IMR-90 (cell line): ENCODE data around the gene TMEM263. TPM values are rescaled to one million over a fixed set of nuclear protein-coding genes. Genes with fewer than 3 reads are reported as not detected.

Experiments
- ATAC-seq: fragments of 200-7000 bp; cut with Tn5 transposase; 2 replicates; pipeline ENCODE4 v1.9.1; 2020; ENCODE audit warnings: low read depth, mild to moderate bottlenecking, moderate library complexity
- BruUV-seq: library from RNA; stranded (reverse); fragments of 400-500 nt; replicated peaks from 2 replicates; lab custom pipeline; 2021; lab: Mats Ljungman, UMichigan
- CTCF ChIA-PET: fragments of 300-600 bp; formaldehyde crosslinking; extraction: SDS; loops from one replicate; lab custom pipeline; 2021; ENCODE audit warnings: antibody characterized with exemption; lab: Yijun Ruan, JAX
- POLR2A ChIA-PET: fragments of 300-600 bp; sonication (Branson Sonifier 250); formaldehyde crosslinking; loops from one replicate; lab custom pipeline; 2022; ENCODE audit warnings: antibody characterized with exemption; ENCODE audit not compliant: unreplicated experiment; lab: Charles Lee
- DNase-seq: peaks from one replicate; pipeline ENCODE4 v3.0.0; 2013
- H2AFZ ChIP-seq: replicated peaks from 2 replicates; pipeline ENCODE3; 2013; ENCODE audit warnings: low read length, mild to moderate bottlenecking; ENCODE audit not compliant: poor library complexity
- H2AK5ac ChIP-seq: 2 replicates; pipeline ENCODE4 v1.6.1; 2013; ENCODE audit warnings: low read depth, low read length, inconsistent platforms
- H2AK9ac ChIP-seq: replicated peaks from 2 replicates; pipeline ENCODE3; 2013; ENCODE audit warnings: mild to moderate bottlenecking, low read depth, low read length, moderate library complexity; ENCODE audit not compliant: poor library complexity
- H2BK120ac ChIP-seq: 2 replicates; pipeline ENCODE4 v1.6.1; 2013; ENCODE audit warnings: low read depth, low read length, inconsistent platforms
- H2BK15ac ChIP-seq: 3 replicates; pipeline ENCODE4 v1.6.1; 2013; ENCODE audit warnings: low read depth, low read length, inconsistent platforms
- H2BK20ac ChIP-seq: 2 replicates; pipeline ENCODE4 v1.6.1; 2013; ENCODE audit warnings: low read depth, mild to moderate bottlenecking, inconsistent platforms, low read length, moderate library complexity
- H2BK5ac ChIP-seq: 2 replicates; pipeline ENCODE4 v1.6.1; 2013; ENCODE audit warnings: mild to moderate bottlenecking, low read depth, low read length, inconsistent platforms; ENCODE audit not compliant: poor library complexity, severe bottlenecking
- H3K14ac ChIP-seq: replicated peaks from 2 replicates; pipeline ENCODE4 v1.6.1; 2013; ENCODE audit warnings: low read depth, low read length, inconsistent platforms
- H3K18ac ChIP-seq: 2 replicates; pipeline ENCODE4 v1.6.1; 2013; ENCODE audit warnings: low read depth, low read length, control low read depth
- H3K23ac ChIP-seq: 2 replicates; pipeline ENCODE4 v1.6.1; 2013; ENCODE audit warnings: low read depth, low read length, inconsistent platforms
- H3K27ac ChIP-seq: 2 replicates; pipeline ENCODE4 v1.5.1; 2013; ENCODE audit warnings: mild to moderate bottlenecking, control low read depth, low read length; ENCODE audit not compliant: insufficient read depth
- H3K27me3 ChIP-seq: 2 replicates; pipeline ENCODE4 v1.6.1; 2013; ENCODE audit warnings: low read length; ENCODE audit not compliant: control insufficient read depth, insufficient read depth
- H3K36me3 ChIP-seq: 2 replicates; pipeline ENCODE4 v1.6.1; 2013; ENCODE audit warnings: low read length, mixed read lengths; ENCODE audit not compliant: control insufficient read depth, insufficient read depth
- H3K4ac ChIP-seq: 2 replicates; pipeline ENCODE4 v1.6.1; 2013; ENCODE audit warnings: low read depth, low read length, inconsistent platforms
- H3K4me1 ChIP-seq: 2 replicates; pipeline ENCODE4 v1.6.1; 2013; ENCODE audit warnings: low read length, mixed read lengths; ENCODE audit not compliant: control insufficient read depth, insufficient read depth
- H3K4me2 ChIP-seq: 2 replicates; pipeline ENCODE4 v1.6.1; 2013; ENCODE audit warnings: low read depth, mild to moderate bottlenecking, control low read depth, low read length, moderate library complexity
- H3K4me3 ChIP-seq: 2 replicates; pipeline ENCODE4 v1.5.1; 2013; ENCODE audit warnings: low read depth, mild to moderate bottlenecking, control low read depth, low read length, moderate library complexity; ENCODE audit not compliant: insufficient read depth
- H3K56ac ChIP-seq: 2 replicates; pipeline ENCODE4 v1.6.1; 2013; ENCODE audit warnings: low read length, inconsistent platforms; ENCODE audit not compliant: insufficient read depth; ENCODE audit errors: extremely low read depth
- H3K79me1 ChIP-seq, 2 experiments: 2 replicates each; pipeline ENCODE4 v1.6.1; 2013; ENCODE audit warnings: low read length in 2 of 2, inconsistent platforms in 1 of 2, low read depth in 1 of 2
- H3K9ac ChIP-seq: 2 replicates; pipeline ENCODE4 v1.6.1; 2013; ENCODE audit warnings: low read depth, low read length, control low read depth
- H3K9me1 ChIP-seq: 2 replicates; pipeline ENCODE4 v1.6.1; 2013; ENCODE audit warnings: low read length, inconsistent platforms; ENCODE audit not compliant: insufficient read depth
- H3K9me3 ChIP-seq: 2 replicates; pipeline ENCODE4 v1.6.1; 2013; ENCODE audit warnings: low read length; ENCODE audit not compliant: control insufficient read depth, insufficient read depth
- H4K20me1 ChIP-seq: 2 replicates; pipeline ENCODE4 v1.6.1; 2013; ENCODE audit warnings: low read length, inconsistent platforms; ENCODE audit not compliant: insufficient read depth
- H4K5ac ChIP-seq: 2 replicates; pipeline ENCODE4 v1.6.1; 2013; ENCODE audit warnings: mild to moderate bottlenecking, low read depth, low read length, control low read depth
- H4K8ac ChIP-seq, 2 experiments: 2 replicates each; pipeline ENCODE4 v1.6.1; 2013; ENCODE audit warnings: low read depth in 2 of 2, low read length in 2 of 2, control low read depth in 1 of 2, inconsistent platforms in 1 of 2
- H4K91ac ChIP-seq: 2 replicates; pipeline ENCODE4 v1.6.1; 2013; ENCODE audit warnings: low read depth, low read length, inconsistent platforms; ENCODE audit not compliant: insufficient read depth
- BHLHE40 ChIP-seq: fragments of 150-350 bp; IDR thresholded peaks from 2 replicates; pipeline ENCODE4 v1.6.1; 2016; ENCODE audit warnings: mild to moderate bottlenecking, low read depth, low read length
- CEBPB ChIP-seq: IDR thresholded peaks from 2 replicates; pipeline ENCODE4 v1.6.1; 2012; ENCODE audit warnings: low read depth, low read length, improper control_type of control experiment
- CHD1 ChIP-seq: IDR thresholded peaks from 2 replicates; pipeline ENCODE4 v1.6.1; 2012; ENCODE audit warnings: low read depth, low read length, improper control_type of control experiment
- FOS ChIP-seq: fragments of 150-350 bp; IDR thresholded peaks from 2 replicates; pipeline ENCODE4 v1.6.1; 2016; ENCODE audit warnings: low read depth, low read length
- MAFK ChIP-seq: IDR thresholded peaks from 2 replicates; pipeline ENCODE4 v1.6.1; 2012; ENCODE audit warnings: low read depth, low read length, improper control_type of control experiment
- MAZ ChIP-seq: IDR thresholded peaks from 2 replicates; pipeline ENCODE4 v1.6.1; 2012; ENCODE audit warnings: low read depth, mild to moderate bottlenecking, low read length, improper control_type of control experiment, moderate library complexity, borderline replicate concordance
- MXI1 ChIP-seq: IDR thresholded peaks from 2 replicates; pipeline ENCODE4 v1.6.1; 2012; ENCODE audit warnings: low read depth, mild to moderate bottlenecking, low read length, moderate library complexity, borderline replicate concordance
- NFE2L2 ChIP-seq: fragments of 150-350 bp; IDR thresholded peaks from 2 replicates; pipeline ENCODE4 v1.6.1; 2016; ENCODE audit warnings: low read depth, mild to moderate bottlenecking, low read length
- POLR2A ChIP-seq: IDR thresholded peaks from 2 replicates; pipeline ENCODE4 v1.6.1; 2012; ENCODE audit warnings: mild to moderate bottlenecking, low read depth, low read length
- RAD21 ChIP-seq: IDR thresholded peaks from 2 replicates; pipeline ENCODE4 v1.6.1; 2012; ENCODE audit warnings: low read length, improper control_type of control experiment
- RCOR1 ChIP-seq: IDR thresholded peaks from 2 replicates; pipeline ENCODE4 v1.6.1; 2012; ENCODE audit warnings: mild to moderate bottlenecking, low read length, improper control_type of control experiment; ENCODE audit not compliant: insufficient replicate concordance
- RFX5 ChIP-seq: IDR thresholded peaks from 2 replicates; pipeline ENCODE4 v1.8.0; 2012; ENCODE audit warnings: low read depth, mild to moderate bottlenecking, low read length, moderate library complexity
- SMC3 ChIP-seq: fragments of 150-350 bp; IDR thresholded peaks from 2 replicates; pipeline ENCODE4 v1.6.1; 2016; ENCODE audit warnings: low read depth, mild to moderate bottlenecking, antibody characterized with exemption, low read length, moderate library complexity
- WGBS, 2 experiments: methylation state at CpG; one replicate each; pipeline versions ENCODE4 v1.1.5 to v1.1.7; 2013; ENCODE audit warnings: missing lambda C conversion rate in 2 of 2; ENCODE audit not compliant: insufficient read length in 1 of 2; ENCODE audit errors: extremely low coverage in 2 of 2; 5-methylcytosine and 5-hydroxymethylcytosine counted together
- dilution Hi-C: fragments of 300-500 bp; cut with HindIII; formaldehyde crosslinking; loops from one replicate; pipeline ENCODE4 v1.14.3; 2018; ENCODE audit warnings: low sequenced_read_pairs; ENCODE audit not compliant: unreplicated experiment
- in situ Hi-C: fragments of 300-500 bp; cut with MboI; formaldehyde crosslinking; loops from 3 replicates; pipeline ENCODE4 v1.14.3; 2019; ENCODE audit warnings: low sequenced_read_pairs, inconsistent platforms, mixed read lengths
- intact Hi-C: fragments of 100-400 bp; cut with micrococcal nuclease; formaldehyde crosslinking; loops from 2 replicates; pipeline ENCODE4 v1.10.0; 2022
- polyA plus RNA-seq, 3 experiments: library from polyadenylated mRNA; depleted of rRNA; stranded (reverse); fragments of >200 nt; gene quantifications; 2 replicates each; pipeline ENCODE4 v1.2.3, GENCODE V29; 2012; ENCODE audit warnings: low replicate concordance in 1 of 3
- total RNA-seq: library from RNA; depleted of rRNA; stranded (reverse); fragments of >200 nt; gene quantifications from 2 replicates; pipeline ENCODE4 v1.2.3, GENCODE V29; 2012
- TF ChIP-seq, protein P1 (sequence below): fragments of 150-350 bp; IDR thresholded peaks from 2 replicates; pipeline ENCODE4 v1.6.1; 2016; ENCODE audit warnings: low read depth, mild to moderate bottlenecking, low read length, moderate library complexity, borderline replicate concordance
- TF ChIP-seq, protein P2 (sequence below): conservative IDR thresholded peaks from 2 replicates; pipeline ENCODE4 v1.5.1; 2012; ENCODE audit warnings: mild to moderate bottlenecking, low read depth, low read length, improper control_type of control experiment
- TF ChIP-seq, protein P3 (sequence below): fragments of 150-350 bp; IDR thresholded peaks from 2 replicates; pipeline ENCODE4 v1.6.1; 2017; ENCODE audit warnings: mild to moderate bottlenecking, antibody characterized with exemption, low read length, low read depth

The TMEM263 gene
- total and polyA plus RNA-seq, 2 of the 4 experiments (the other 2 are of a cell fraction), result 47.9 to 99.7 TPM

GRCh38 chr12:107014055-107014454 is 58.3 kb downstream of the TMEM263 start:
- CTCF ChIA-PET, result no interaction called here
- WGBS, 2 experiments, result no CpG with 5 or more reads among the region's 3 CpGs
- in situ Hi-C loops, result no loop called here
- H3K27ac ChIP-seq, result no peak overlapping the region
- no peaks in the 10 kb centered on the region for H4K20me1 ChIP-seq
- no peak overlapping the region for H3K4me2 ChIP-seq
- H3K9ac ChIP-seq, result no peak overlapping the region
- H2BK5ac ChIP-seq, result no peak overlapping the region
- H2AK5ac ChIP-seq, result no peak overlapping the region
- H4K5ac ChIP-seq, result no peak overlapping the region
- H2BK15ac ChIP-seq, result no peak overlapping the region
- H3K14ac ChIP-seq, result no peak overlapping the region
- dilution Hi-C loops, result no loop called here
- H3K4me1 ChIP-seq, result no peaks in the 10 kb centered on the region
- no peak overlapping the region for H2BK20ac ChIP-seq
- POLR2A ChIA-PET, result no interaction called here
- H3K79me1 ChIP-seq, result peaks cover 0 to 2% of the 10 kb centered on the region in 2 experiments; a peak in 3 of 4 replicates
- H3K23ac ChIP-seq, result no peak overlapping the region
- H3K27me3 ChIP-seq, result no peaks in the 10 kb centered on the region
- no peaks in the 10 kb centered on the region for H3K9me1 ChIP-seq
- no peak overlapping the region for H4K8ac ChIP-seq
- H3K36me3 ChIP-seq, result peaks cover 1% of the 10 kb centered on the region; the same call in 1 of the 2 replicates
- no peak overlapping the region for H4K91ac ChIP-seq
- no peak for TF ChIP-seq CEBPB
- no peak for TF ChIP-seq CHD1
- TF ChIP-seq BHLHE40, result no peak
- no peak for TF ChIP-seq FOS
- no peak for TF ChIP-seq RFX5
- TF ChIP-seq NFE2L2, result no peak
- no peak for TF ChIP-seq MXI1
- TF ChIP-seq MAFK, result no peak
- TF ChIP-seq POLR2A, result no peak
- TF ChIP-seq RCOR1, result no peak
- TF ChIP-seq, protein P1, sequence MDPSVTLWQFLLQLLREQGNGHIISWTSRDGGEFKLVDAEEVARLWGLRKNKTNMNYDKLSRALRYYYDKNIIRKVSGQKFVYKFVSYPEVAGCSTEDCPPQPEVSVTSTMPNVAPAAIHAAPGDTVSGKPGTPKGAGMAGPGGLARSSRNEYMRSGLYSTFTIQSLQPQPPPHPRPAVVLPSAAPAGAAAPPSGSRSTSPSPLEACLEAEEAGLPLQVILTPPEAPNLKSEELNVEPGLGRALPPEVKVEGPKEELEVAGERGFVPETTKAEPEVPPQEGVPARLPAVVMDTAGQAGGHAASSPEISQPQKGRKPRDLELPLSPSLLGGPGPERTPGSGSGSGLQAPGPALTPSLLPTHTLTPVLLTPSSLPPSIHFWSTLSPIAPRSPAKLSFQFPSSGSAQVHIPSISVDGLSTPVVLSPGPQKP, result no peak
- TF ChIP-seq SMC3, result no peak
- TF ChIP-seq MAZ, result no peak
- TF ChIP-seq, protein P2, sequence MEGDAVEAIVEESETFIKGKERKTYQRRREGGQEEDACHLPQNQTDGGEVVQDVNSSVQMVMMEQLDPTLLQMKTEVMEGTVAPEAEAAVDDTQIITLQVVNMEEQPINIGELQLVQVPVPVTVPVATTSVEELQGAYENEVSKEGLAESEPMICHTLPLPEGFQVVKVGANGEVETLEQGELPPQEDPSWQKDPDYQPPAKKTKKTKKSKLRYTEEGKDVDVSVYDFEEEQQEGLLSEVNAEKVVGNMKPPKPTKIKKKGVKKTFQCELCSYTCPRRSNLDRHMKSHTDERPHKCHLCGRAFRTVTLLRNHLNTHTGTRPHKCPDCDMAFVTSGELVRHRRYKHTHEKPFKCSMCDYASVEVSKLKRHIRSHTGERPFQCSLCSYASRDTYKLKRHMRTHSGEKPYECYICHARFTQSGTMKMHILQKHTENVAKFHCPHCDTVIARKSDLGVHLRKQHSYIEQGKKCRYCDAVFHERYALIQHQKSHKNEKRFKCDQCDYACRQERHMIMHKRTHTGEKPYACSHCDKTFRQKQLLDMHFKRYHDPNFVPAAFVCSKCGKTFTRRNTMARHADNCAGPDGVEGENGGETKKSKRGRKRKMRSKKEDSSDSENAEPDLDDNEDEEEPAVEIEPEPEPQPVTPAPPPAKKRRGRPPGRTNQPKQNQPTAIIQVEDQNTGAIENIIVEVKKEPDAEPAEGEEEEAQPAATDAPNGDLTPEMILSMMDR, result no peak
- TF ChIP-seq RAD21, result no peak
- TF ChIP-seq, protein P3, sequence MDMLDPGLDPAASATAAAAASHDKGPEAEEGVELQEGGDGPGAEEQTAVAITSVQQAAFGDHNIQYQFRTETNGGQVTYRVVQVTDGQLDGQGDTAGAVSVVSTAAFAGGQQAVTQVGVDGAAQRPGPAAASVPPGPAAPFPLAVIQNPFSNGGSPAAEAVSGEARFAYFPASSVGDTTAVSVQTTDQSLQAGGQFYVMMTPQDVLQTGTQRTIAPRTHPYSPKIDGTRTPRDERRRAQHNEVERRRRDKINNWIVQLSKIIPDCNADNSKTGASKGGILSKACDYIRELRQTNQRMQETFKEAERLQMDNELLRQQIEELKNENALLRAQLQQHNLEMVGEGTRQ, result no peak
- H3K9me3 ChIP-seq, result no peaks in the 10 kb centered on the region
- H2AK9ac ChIP-seq, result no peak overlapping the region
- ATAC-seq (no peak), DNase-seq (no peak)
- H2AFZ ChIP-seq, result no peak overlapping the region
- no peak overlapping the region for H3K56ac ChIP-seq
- no peak overlapping the region for H2BK120ac ChIP-seq
- no TSS peak for BruUV-seq
- no peak overlapping the region for H3K4ac ChIP-seq
- H3K18ac ChIP-seq, result no peak overlapping the region
- no peak overlapping the region for H3K4me3 ChIP-seq
- intact Hi-C loops, result no loop called here
